SW480 (cell line): Measurements from ENCODE around the gene PIEZO1.
"Not testable (repeated sequence)": the region's sequence is repeated elsewhere in the genome, so short reads cannot be mapped to it uniquely, and the experiment has no call there.

Experiments used
- DNase-seq: peaks from one replicate; pipeline ENCODE4 v3.0.0-alpha.2; 2016; ENCODE audit warnings: low spot score

Gene PIEZO1

GRCh38 chr16:88805340-88805715 is 20.3 kb upstream of the PIEZO1 start:
- DNase-seq, result no peak

DNA sequence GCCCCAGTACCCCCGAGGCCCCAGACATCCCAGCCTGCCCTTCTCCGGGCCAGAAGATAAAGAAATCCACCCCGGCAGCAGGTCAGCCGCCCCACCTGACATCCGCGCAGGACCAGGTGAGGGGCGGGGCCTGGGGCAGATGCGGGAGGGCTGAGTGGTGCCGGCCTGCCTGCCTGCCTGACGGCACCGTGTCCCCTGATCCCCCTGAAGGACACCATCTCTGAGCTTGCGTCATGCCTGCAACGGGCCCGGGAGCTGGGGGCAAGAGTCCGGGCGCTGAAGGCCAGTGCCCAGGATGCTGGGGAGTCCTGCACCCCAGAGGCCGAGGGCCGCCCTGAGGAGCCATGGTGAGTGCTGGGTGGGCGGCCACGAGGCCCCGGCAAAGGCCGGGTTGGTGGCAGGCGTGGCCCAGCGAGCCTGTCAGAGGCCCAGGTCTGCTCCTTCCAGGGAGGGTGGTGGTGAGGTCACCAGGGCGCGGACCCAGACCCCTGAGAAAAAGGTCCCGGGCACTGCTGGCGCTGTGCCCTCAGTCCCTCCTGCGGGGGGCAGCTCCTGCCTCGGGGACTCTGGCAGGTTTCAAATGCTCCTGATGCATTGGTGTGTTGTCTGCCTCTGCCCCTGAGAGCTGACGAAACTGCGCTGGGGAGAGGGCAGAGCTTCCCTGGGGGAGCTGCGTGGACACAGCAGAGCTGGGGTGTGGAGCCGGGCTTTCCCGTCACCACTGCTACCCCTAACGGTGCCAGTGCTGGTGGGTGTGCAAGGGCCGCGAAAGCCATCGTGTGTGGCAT is 19.7 kb upstream of the PIEZO1 start:
- DNase-seq, result peak; percentile 54

DNA sequence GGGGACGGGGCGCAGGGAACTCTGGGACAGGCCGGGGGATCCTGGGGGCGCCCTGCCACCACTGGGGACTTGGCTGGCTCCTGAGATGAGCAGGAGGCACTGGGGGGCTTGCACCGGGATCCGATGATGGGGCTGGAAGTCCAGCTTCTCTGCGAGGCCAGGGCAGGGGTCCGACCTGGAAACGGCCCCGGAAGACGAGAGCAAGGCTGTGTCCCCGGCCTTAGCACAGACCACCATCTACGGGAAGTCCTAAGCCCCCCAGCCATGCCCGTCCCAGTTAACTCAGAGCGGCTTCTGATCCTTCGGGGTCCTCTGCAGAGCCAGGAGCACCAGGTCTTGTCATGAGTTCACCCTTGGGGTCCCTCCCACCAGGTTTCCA is 19.1 kb upstream of the PIEZO1 start:
- no peak for DNase-seq

DNA sequence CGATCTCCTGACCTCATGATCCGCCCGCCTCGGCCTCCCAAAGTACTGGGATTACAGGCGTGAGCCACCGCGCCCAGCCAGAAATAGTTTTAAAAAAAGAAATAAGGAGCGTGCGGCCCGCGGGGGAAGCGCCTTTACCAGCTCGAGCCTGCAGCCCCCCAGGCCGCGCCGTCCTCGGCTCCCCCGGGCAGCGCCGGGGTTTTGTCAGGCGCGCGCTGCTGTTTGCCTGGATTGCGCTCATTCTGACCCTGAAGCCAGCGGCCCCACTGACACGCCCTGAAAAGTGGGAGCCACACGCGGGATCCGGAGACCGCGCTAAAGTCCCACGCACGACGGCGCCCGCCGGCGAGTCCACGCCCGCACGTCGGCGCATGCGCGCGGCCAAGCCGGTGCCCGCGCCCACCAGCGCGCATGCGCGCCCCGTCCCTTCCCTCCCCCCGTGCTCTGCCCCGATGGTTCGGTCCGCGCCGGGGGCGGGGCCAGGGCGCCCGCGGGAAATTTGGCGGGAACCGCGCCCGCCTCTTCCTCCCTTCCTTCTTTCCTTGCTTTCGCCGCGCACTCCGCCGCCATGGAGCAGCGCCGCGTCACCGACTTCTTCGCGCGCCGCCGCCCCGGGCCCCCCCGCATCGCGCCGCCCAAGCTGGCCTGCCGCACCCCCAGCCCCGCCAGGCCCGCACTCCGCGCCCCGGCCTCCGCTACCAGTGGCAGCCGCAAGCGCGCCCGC is 18.4 kb upstream of the PIEZO1 start, which contains the start of gene CDT1:
Gene CDT1, plus strand, starts transcription at position 526 of the 724 bp plus-strand sequence. Its CDS starts 43 bp downstream, at position 569.
- peak; percentile 56 for DNase-seq

DNA sequence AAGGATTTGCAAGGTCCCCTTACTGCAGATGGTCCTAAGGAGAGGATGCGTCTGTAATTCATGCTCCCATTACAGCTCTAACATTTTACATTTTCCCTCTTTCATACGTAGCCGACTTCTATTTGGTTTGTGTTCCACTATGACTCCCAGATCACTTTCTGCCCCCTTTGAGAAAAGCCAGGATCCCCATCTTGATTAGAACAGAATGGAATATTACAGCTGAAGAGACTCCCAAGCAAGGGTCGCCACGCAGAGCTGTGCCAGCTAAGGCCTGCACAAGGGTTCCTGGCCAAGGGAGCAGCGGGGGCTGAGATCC is 15.2 kb upstream of the PIEZO1 start:
- no peak for DNase-seq

DNA sequence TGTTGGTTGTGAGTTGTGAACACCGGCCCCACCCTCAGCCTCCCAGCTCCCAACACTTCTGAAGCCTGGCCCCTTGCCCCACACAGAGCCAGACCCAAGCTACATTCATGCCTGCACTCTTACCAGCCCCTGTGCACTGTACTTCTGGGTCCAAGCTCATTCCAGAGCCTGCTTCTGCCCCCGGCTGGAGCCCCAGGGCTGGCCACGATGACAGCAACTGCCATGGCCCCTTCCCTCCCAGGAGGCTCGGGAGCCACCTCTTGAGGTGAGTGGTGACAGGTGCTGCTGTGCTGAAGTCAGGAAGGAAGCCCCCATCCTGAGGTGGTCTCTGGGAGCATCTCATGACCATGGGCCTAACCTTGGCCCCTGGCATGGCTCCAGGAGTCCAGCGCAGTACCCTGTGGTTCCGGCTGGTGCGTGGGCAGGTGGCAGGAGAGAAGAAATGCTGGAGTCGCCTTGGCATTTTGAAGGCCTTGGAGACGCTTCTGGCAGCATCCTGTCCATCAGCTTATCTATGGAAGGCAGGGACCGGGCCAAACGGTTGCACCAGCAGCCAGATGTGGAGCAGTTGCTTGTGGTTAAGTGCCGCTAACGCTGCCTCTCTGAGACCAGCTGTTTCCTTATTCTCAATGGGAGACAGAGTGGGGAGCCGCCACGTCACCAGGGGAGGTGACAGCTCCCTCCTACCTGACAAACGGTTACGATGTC is 14.7 kb upstream of the PIEZO1 start:
- no peak for DNase-seq

DNA sequence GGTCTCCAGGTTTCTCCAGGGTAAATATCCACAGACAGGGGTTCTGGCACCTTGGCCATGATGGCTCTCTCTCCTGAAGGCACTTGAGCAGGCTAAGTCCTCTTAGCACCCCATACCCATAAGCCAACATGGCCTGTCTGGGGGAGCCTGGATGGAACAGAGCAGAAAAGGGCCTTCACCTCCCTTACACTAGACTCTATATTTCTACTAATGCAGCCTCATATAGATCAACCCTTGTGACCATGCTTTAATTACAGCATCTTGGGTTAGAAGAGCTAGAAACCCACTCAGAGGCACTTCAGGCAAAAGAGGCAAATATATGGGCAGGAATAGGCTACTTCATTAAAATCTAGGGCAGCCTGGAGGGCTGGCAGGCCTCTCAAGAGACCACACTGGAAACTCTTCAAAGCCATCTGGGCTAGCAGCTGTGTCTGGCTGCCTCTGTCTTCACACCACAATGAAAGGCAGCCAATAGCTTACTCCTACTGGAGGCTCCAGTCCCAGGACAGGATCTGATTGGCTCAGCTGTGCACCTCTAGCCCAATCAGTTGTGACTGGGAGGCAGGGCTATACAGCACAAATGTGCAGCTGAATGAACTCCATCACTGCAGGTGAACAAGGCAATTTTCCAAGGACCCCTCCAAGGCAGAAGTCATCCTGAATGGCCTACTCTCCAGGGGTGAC is 13.9 kb upstream of the PIEZO1 start:
- no peak for DNase-seq

- DNase-seq, result no peak
Measured at GRCh38 chr16:88798073-88798472, 13.1 kb upstream of the PIEZO1 start.

GRCh38 chr16:88796278-88796677 is 11.3 kb upstream of the PIEZO1 start:
- no peak for DNase-seq

- no peak for DNase-seq
Measured at GRCh38 chr16:88793251-88793954, 8.4 kb upstream of the PIEZO1 start.

DNA sequence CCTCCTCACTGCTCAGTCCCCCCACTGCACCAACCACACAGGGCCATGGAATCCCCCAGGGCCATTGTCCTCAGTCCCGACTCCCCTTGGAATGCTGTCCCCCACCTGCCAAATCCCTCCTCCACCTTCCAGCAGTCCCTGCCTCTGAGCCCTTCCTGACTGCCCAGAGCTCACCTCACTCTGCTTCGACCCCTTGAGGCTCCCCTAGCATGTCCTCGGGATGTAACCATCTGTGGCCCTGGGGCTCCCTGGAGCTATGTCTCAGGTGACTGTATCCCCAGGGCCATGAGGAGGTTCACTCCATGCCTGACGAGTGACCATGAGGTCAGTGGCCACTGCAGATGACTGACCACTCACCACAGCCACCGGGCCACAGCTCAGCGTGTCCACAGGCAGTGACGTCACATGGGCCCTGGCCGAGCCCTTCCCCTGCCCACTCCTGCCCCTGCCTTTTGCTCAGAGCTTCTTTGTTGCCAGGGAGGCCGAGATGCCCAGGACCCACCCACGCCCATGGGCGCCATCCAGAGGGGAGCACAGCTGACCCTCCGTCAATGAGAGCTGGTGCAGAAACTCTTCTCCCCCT is 7.7 kb upstream of the PIEZO1 start:
- DNase-seq, result no peak

GRCh38 chr16:88792078-88792550 is 7.1 kb upstream of the PIEZO1 start:
- no peak for DNase-seq

DNA sequence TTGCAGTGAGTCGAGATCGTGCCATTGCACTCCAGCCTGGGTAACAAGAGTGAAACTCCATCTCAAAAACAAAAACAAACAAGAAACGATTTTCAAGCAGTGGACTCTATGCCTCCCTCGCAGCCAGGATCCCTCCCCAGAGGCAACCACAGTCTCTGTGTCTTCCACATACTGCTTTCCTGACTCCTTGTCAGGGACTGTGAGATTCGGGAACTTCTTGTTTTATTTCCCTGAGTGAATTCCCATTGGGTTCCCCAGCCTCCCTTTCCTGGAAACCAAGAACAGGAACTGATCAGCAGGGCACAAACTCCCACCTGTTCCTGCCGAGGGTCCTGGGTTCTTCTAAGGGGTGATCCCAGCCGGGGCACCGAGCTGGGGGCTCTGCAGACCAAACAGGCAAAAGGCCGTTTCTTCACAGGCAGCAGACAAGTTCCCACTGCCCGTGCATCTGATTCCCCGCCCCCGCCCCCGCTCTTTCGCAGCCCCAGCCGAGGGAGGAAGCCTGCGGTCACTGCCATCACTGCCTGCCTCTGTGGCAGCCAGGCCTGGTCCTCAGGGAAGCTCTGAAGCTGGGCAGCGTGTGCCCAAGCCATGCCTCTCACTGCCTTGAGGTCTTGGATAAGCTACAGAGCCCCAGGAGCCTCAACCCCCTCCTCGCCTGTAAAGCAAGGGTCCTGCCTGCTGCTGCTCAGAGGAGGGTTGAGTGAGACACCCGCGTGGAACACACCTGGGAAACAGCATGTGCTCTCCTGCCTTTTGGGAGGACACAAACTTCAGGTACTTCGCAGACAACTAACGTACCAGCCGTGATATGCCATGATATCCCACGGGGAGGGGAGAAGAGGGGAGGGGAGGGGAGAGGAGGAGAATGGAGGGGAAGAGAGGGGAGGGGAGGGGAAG is 5.5 kb upstream of the PIEZO1 start:
- DNase-seq, result peak; percentile 58

- DNase-seq, result no peak
Measured at GRCh38 chr16:88789594-88789993, 4.6 kb upstream of the PIEZO1 start.

GRCh38 chr16:88788749-88789148 is 3.7 kb upstream of the PIEZO1 start:
- DNase-seq, result not testable (repeated sequence)

DNA sequence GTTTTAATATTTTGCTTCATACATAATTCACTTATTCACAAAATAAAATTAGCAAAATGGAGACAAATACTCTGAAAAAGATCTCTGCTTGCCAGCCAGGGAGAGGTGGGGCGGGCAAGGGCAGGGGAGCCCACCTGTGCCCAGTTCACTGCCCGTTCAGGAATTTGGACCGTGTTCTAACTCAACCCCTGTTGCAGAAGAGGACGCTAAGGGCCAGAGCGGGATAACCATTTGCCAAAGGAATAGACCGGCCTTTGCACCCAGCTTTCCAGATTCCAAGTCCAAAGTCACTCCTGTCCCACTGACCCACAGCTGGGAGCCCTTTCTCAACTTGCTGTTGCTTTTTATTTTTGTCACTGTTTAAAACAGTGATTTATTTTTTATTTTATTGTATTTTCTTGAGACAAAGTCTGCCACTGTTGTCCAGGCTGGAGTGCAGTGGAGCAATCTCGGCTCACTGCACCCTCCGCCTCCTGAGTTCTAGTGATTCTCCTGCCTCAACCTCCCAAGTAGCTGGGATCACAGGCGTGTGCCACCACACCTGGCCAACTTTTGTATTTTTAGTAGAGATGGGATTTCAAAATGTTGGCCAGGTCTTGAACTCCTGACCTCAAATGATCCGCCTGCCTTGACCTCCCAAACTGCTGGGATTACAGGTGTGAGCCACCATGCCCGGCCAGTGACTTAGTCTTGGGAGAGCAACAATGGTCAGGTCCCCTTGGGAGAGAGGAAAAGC is 2.7 kb upstream of the PIEZO1 start:
- no peak for DNase-seq

DNA sequence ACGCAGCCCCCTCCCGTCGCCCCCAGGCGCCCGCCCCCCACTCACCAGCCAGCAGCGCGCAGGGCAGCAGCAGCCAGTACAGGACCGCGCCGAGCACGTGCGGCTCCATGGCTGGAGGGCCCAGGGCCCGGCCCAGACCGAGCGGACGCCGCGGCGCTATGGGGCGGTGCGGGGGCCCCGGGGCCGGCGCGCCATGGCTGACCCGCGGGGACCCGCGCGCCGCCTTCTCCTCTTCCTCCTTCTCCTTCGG is 239 bp downstream of the PIEZO1 start:
- DNase-seq, result no peak

DNA sequence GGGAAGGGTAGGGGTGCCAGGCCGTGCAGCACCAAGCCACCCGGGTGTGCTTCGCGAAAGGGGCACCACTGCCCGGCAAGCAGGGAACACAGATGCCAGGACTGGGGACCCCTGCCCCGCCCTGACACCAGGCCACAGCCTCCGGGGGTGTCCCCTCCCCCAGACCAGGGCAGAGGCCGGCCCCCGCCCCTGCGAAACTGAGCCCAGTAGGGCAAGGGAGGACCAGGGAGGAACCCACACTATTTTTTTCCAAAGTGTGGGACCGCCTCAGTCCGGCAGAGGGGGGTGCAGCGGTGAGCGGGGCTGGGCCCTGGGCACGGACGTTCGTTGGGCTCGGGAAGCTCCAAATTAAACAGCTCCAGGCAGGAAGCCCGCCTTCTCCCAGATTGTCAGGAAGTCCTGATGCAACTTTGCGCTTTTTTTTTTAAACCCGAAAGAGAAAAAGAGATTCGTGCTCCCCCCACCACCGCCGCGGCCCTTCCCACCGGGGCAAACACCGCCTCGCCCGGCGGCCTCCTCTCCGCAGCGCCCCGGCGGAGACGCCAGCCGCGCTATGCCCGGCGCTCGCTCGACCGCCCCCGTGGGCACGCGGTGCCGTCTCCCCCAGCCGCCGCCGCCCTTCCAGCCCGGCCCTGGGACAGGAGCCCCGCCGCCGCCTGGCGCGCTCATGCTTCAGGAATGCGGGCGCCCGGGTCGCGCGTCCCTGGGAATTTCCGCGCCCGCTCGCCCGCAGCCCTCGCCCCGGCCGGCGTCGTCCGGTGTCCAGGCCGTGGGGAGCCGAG is 755 bp downstream of the PIEZO1 start:
- peak; percentile 67 for DNase-seq
